K562 (cell line): ENCODE data around the gene CPZ. TPM values are rescaled to one million over a fixed set of nuclear protein-coding genes. Genes with fewer than 3 reads are reported as not detected.

ENCODE experiments used
- ATAC-seq: fragments of 200-7000 bp; cut with Tn5 transposase; 3 replicates; pipeline ENCODE4 v1.9.1; 2020; ENCODE audit warnings: moderate library complexity
- BruUV-seq: library from RNA; stranded (reverse); fragments of 400-500 nt; replicated peaks from 2 replicates; lab custom pipeline; 2021; lab: Mats Ljungman, UMichigan
- CTCF ChIA-PET: fragments of 300-600 bp; formaldehyde crosslinking; extraction: SDS; loops from one replicate; lab custom pipeline; 2021; ENCODE audit warnings: low intra/inter-chr PET ratio; lab: Yijun Ruan, JAX
- POLR2A ChIA-PET: fragments of 300-600, 350-650 bp; sonication (Branson Sonifier 250); formaldehyde crosslinking; extraction: SDS; loops from one replicate; lab custom pipeline; 2021; ENCODE audit warnings: antibody characterized with exemption, inconsistent platforms; lab: Yijun Ruan, JAX
- DNase-seq, 4 experiments: peaks; one replicate each; pipeline versions ENCODE4 v3.0.0 to v3.0.0-alpha.2; 2011 to 2018; ENCODE audit warnings: low spot score in 3 of 4, mixed read lengths in 3 of 4; ENCODE audit errors: extremely low read depth in 1 of 4
- FAIRE-seq: peaks from 2 replicates; lab custom pipeline; 2011; peaks lifted over from hg19 to GRCh38; lab: Jason Lieb, UNC
- H2AFZ ChIP-seq: 2 replicates; pipeline ENCODE4 v1.6.0; 2011; ENCODE audit warnings: low read depth, low read length, control low read depth, inconsistent platforms
- H3K27ac ChIP-seq: fragments of 200-600 bp; 3 replicates; pipeline ENCODE4 v1.8.0; 2011; ENCODE audit warnings: low read depth, mild to moderate bottlenecking, control low read depth, inconsistent platforms, low read length, moderate library complexity, mixed read lengths; ENCODE audit errors: extremely low read depth
- H3K27me3 ChIP-seq, 2 experiments: fragments of 300-600 bp in 1 of 2; 2 replicates in 1 of 2; 3 replicates in 1 of 2; pipeline versions ENCODE4 v1.6.0 to v1.8.0; 2011; ENCODE audit warnings: inconsistent platforms in 2 of 2, low read length in 2 of 2, mild to moderate bottlenecking in 1 of 2, mixed read lengths in 1 of 2, moderate library complexity in 1 of 2; ENCODE audit not compliant: control insufficient read depth in 2 of 2, insufficient read depth in 2 of 2
- H3K36me3 ChIP-seq: fragments of 300-600 bp; 3 replicates; pipeline ENCODE4 v1.8.0; 2011; ENCODE audit warnings: mild to moderate bottlenecking, low read length, inconsistent platforms; ENCODE audit not compliant: control insufficient read depth, insufficient read depth
- H3K4me1 ChIP-seq, 2 experiments: fragments of 200-600 bp in 1 of 2; replicated peaks in 1 of 2; 2 replicates in 1 of 2; 3 replicates in 1 of 2; pipeline versions ENCODE4 v1.5.1 to v1.8.0; 2011; ENCODE audit warnings: inconsistent platforms in 2 of 2, low read length in 2 of 2, mild to moderate bottlenecking in 1 of 2, mixed read lengths in 1 of 2, moderate library complexity in 1 of 2; ENCODE audit not compliant: control insufficient read depth in 2 of 2, insufficient read depth in 2 of 2
- H3K4me2 ChIP-seq: 2 replicates; pipeline ENCODE4 v1.6.1; 2011; ENCODE audit warnings: low read length, control low read depth, inconsistent platforms, mixed read lengths; ENCODE audit not compliant: insufficient read depth
- H3K4me3 ChIP-seq: fragments of 200-600 bp; sonication (generic), shearing (Covaris generic); 2 replicates; pipeline ENCODE4 v1.5.1; 2016; ENCODE audit warnings: control low read depth, inconsistent platforms
- H3K79me2 ChIP-seq: fragments of 200-600 bp; 3 replicates; pipeline ENCODE4 v1.8.0; 2011; ENCODE audit warnings: low read length, inconsistent platforms; ENCODE audit not compliant: control insufficient read depth, insufficient read depth
- H3K9ac ChIP-seq, 2 experiments: 2 replicates each; pipeline versions ENCODE4 v1.6.0 to v1.6.1; 2011; ENCODE audit warnings: low read depth in 2 of 2, low read length in 2 of 2, control low read depth in 1 of 2, inconsistent platforms in 1 of 2, mild to moderate bottlenecking in 1 of 2, mixed read lengths in 1 of 2; ENCODE audit not compliant: insufficient read depth in 1 of 2
- H3K9me1 ChIP-seq: one replicate; pipeline ENCODE4 v1.6.0; 2011; ENCODE audit warnings: inconsistent platforms, mild to moderate bottlenecking, low read length, moderate library complexity; ENCODE audit not compliant: control insufficient read depth, insufficient read depth
- H3K9me3 ChIP-seq: replicated peaks from 2 replicates; pipeline ENCODE4 v1.5.1; 2011; ENCODE audit warnings: low read depth, low read length, inconsistent platforms; ENCODE audit not compliant: control insufficient read depth, insufficient read depth
- H4K20me1 ChIP-seq: replicated peaks from 2 replicates; pipeline ENCODE4 v1.6.1; 2011; ENCODE audit warnings: low read length, inconsistent platforms, mixed read lengths; ENCODE audit not compliant: control insufficient read depth, insufficient read depth
- ERF ChIP-seq: fragments of 450-650 bp; formaldehyde crosslinking; IDR thresholded peaks from 2 replicates; pipeline ENCODE4 v1.4.0; 2020; ENCODE audit warnings: mild to moderate bottlenecking, mixed read lengths
- ETS2 ChIP-seq: IDR thresholded peaks from 2 replicates; pipeline ENCODE4 v1.6.1; 2016; ENCODE audit warnings: borderline replicate concordance, missing genetic modification characterization, mild to moderate bottlenecking, moderate library complexity, missing compliant biosample characterization; ENCODE audit not compliant: poor library complexity, severe bottlenecking
- ETV5 ChIP-seq: sonication (generic); formaldehyde crosslinking; IDR thresholded peaks from 2 replicates; pipeline ENCODE4 v1.4.0; 2020; ENCODE audit warnings: low read depth, mild to moderate bottlenecking, missing genetic modification reagents
- GABPA ChIP-seq: fragments of 200-800 bp; sonication (Bioruptor generic); conservative IDR thresholded peaks from 2 replicates; pipeline ENCODE4 v1.6.1; 2016; ENCODE audit warnings: low read depth, missing genetic modification characterization, missing compliant biosample characterization
- MYNN ChIP-seq, 2 experiments: sonication (generic); formaldehyde crosslinking in 1 of 2; IDR thresholded peaks; 2 replicates each; pipeline versions ENCODE4 v1.5.0 to v1.6.1; 2016 to 2020; ENCODE audit warnings: antibody characterized with exemption in 1 of 2, missing genetic modification reagents in 1 of 2
- PRPF4 ChIP-seq: fragments of 200-400 bp; formaldehyde crosslinking; IDR thresholded peaks from one replicate; pipeline ENCODE4 v1.6.1; 2017; ENCODE audit warnings: low read length, low read depth, mild to moderate bottlenecking; ENCODE audit not compliant: insufficient read depth, poor library complexity, severe bottlenecking
- SREBF1 ChIP-seq: fragments of 150-350 bp; IDR thresholded peaks from 2 replicates; pipeline ENCODE4 v1.6.1; 2014; ENCODE audit warnings: antibody characterized with exemption, low read depth, low read length, borderline replicate concordance
- SRSF7 ChIP-seq: fragments of 200-400 bp; formaldehyde crosslinking; optimal IDR thresholded peaks from 2 replicates; pipeline ENCODE3; 2017; ENCODE audit warnings: mild to moderate bottlenecking, low read depth, low read length
- TAF1 ChIP-seq: IDR thresholded peaks from 2 replicates; pipeline ENCODE4 v1.6.1; 2011; ENCODE audit warnings: mild to moderate bottlenecking, low read length, moderate library complexity; ENCODE audit not compliant: insufficient read depth, control insufficient read depth, severe bottlenecking; ENCODE audit errors: extremely low read depth
- TCFL5 ChIP-seq: fragments of 250-450 bp; sonication (Bioruptor Pico); conservative IDR thresholded peaks from 2 replicates; pipeline ENCODE4 v1.6.1; 2021; ENCODE audit warnings: mild to moderate bottlenecking, moderate library complexity, matching md5 sums
- TRIM25 ChIP-seq: fragments of 450-650 bp; IDR thresholded peaks from 2 replicates; pipeline ENCODE4 v1.7.0; 2016; ENCODE audit warnings: borderline replicate concordance
- ZC3H4 ChIP-seq: sonication (generic); formaldehyde crosslinking; IDR thresholded peaks from 2 replicates; pipeline ENCODE4 v1.9.0; 2021; ENCODE audit warnings: missing genetic modification reagents, borderline replicate concordance
- WGBS: fragments of 100-300 bp; shearing (Covaris generic); methylation state at CpG from one replicate; pipeline ENCODE4 v1.1.6; 2016; ENCODE audit warnings: low coverage, mixed read lengths; ENCODE audit not compliant: insufficient coverage; ENCODE audit errors: missing lambda C conversion rate; 5-methylcytosine and 5-hydroxymethylcytosine counted together
- in situ Hi-C: fragments of 300-500 bp; cut with MboI; formaldehyde crosslinking; loops from 4 replicates; pipeline ENCODE4 v1.15.0; 2018; ENCODE audit warnings: inconsistent platforms, mixed read lengths
- intact Hi-C: fragments of 100-400 bp; cut with micrococcal nuclease; formaldehyde crosslinking; loops from 2 replicates; pipeline ENCODE4 v1.14.2; 2022
- polyA plus RNA-seq, 8 experiments: library from polyadenylated mRNA; depleted of rRNA in 4 of 8; stranded (reverse) in 5 of 8; unstranded in 3 of 8; fragments of >200 nt; fragmentation: Nextera tagmentation in 2 of 8; fragmentation: Illumina TruSeq in 1 of 8; extraction: Ambion mirVana in 2 of 8; extraction: Trizol in 1 of 8; gene quantifications; 2 replicates each; pipeline versions ENCODE4 v1.2.1 to v1.2.3, GENCODE V29; 2011 to 2014; ENCODE audit warnings: inconsistent platforms in 1 of 8, missing spikeins in 1 of 8
- total RNA-seq, 7 experiments: library from RNA; depleted of rRNA in 6 of 7; stranded (reverse); fragments of >200 nt in 6 of 7; fragmentation: Illumina TruSeq in 2 of 7; extraction: Trizol in 2 of 7; gene quantifications; 2 replicates each; pipeline versions ENCODE4 v1.2.1 to v1.2.3, GENCODE V29; 2011 to 2021; ENCODE audit warnings: low replicate concordance in 1 of 7
- TF ChIP-seq, protein P1 (sequence below): fragments of 250-450 bp; sonication (Bioruptor Pico); IDR thresholded peaks from 2 replicates; pipeline ENCODE4 v1.8.0; 2022; ENCODE audit warnings: inconsistent platforms

Gene CPZ
- total and polyA plus RNA-seq, 9 of the 15 experiments (the other 6 are each of a cell fraction or from before 2014, with no cell fraction given): 0.06 to 2.2 (median 1.2) TPM; not detected in 1

DNA sequence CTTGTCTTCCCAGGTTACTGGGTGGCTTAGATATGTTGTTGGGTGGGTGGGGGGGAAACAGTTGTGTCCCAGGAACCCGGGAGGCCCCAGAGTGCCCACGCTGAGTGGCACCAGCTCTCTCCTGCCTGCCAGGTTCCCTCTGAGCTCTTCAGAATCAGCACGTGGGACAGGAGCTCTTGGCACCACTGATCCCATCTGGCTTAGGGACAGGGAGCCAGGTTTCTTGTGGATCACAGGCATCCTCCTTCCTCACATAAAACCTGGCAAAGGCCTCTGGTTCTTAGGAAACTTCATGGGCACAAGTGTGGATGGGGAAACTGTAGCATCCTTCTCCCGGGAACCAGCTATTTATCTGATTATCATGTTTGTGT, 8.9 kb upstream of the CPZ start:
- H3K9ac ChIP-seq: no peak overlapping the region
- peaks cover 0 to 59% of the 10 kb centered on the region in 2 experiments; a peak in 3 of 5 replicates for H3K27me3 ChIP-seq
- TF ChIP-seq MYNN (IDR thresholded peaks at IDR 0.05) (no peak), MYNN (CRISPR knock-in tag; IDR thresholded peaks at IDR 0.05) (no peak), TRIM25 (no peak), TAF1 (no peak), ETV5 (CRISPR knock-in tag) (no peak), SREBF1 (no peak), SRSF7 (no peak), GABPA (tag) (no peak), ERF (CRISPR knock-in tag) (no peak), ZC3H4 (CRISPR knock-in tag) (no peak), PRPF4 (no peak), ETS2 (tag) (no peak), TCFL5 (CRISPR knock-in tag) (no peak)
- TF ChIP-seq, protein P1, sequence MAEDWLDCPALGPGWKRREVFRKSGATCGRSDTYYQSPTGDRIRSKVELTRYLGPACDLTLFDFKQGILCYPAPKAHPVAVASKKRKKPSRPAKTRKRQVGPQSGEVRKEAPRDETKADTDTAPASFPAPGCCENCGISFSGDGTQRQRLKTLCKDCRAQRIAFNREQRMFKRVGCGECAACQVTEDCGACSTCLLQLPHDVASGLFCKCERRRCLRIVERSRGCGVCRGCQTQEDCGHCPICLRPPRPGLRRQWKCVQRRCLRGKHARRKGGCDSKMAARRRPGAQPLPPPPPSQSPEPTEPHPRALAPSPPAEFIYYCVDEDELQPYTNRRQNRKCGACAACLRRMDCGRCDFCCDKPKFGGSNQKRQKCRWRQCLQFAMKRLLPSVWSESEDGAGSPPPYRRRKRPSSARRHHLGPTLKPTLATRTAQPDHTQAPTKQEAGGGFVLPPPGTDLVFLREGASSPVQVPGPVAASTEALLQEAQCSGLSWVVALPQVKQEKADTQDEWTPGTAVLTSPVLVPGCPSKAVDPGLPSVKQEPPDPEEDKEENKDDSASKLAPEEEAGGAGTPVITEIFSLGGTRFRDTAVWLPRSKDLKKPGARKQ (CRISPR knock-in tag): no peak
- no peaks in the 10 kb centered on the region for H3K79me2 ChIP-seq
- H2AFZ ChIP-seq: no peak overlapping the region
- no peaks in the 10 kb centered on the region for H3K9me3 ChIP-seq
- H3K4me1 ChIP-seq: peaks cover 0 to 25% of the 10 kb centered on the region in 2 experiments; a peak in 3 of 5 replicates
- H4K20me1 ChIP-seq: peaks cover 6% of the 10 kb centered on the region; the same call in 1 of the 2 replicates
- 4% methylated on average over 4 of the region's 4 CpGs for WGBS
- intact Hi-C loops (no loop called here), in situ Hi-C loops (no loop called here)
- DNase-seq: no peak
- no peak for FAIRE-seq
- ChIA-PET CTCF (no interaction called here), POLR2A (interaction anchor here (0.6 kb wide), 1 partner anchor 127 kb away, joined by 3 read pairs; no protein-coding TSS in a partner anchor)
- no peak overlapping the region for H3K4me2 ChIP-seq
- ATAC-seq: no peak
- no TSS peak for BruUV-seq
- H3K36me3 ChIP-seq: no peaks in the 10 kb centered on the region
- H3K27ac ChIP-seq: no peak overlapping the region
- H3K9me1 ChIP-seq: no peaks in the 10 kb centered on the region
- no peak overlapping the region for H3K4me3 ChIP-seq
